Sigmoid colon (tissue), 3 donors: ENCODE results near the gene NR2C1.

Experiments used
- CTCF ChIP-seq, 4 experiments: fragments of 450-650 bp in 3 of 4; fragments of 200-600 bp in 1 of 4; IDR thresholded peaks; one replicate each; pipeline ENCODE4 v1.5.1; 2016 to 2019; ENCODE audit warnings: antibody characterized with exemption in 4 of 4, mild to moderate bottlenecking in 3 of 4, moderate library complexity in 2 of 4
- POLR2A ChIP-seq, 2 donors: fragments of 450-650 bp; IDR thresholded peaks; one replicate each; pipeline ENCODE4 v1.6.1; 2016; ENCODE audit warnings: antibody characterized with exemption in 2 of 2, mild to moderate bottlenecking in 2 of 2, moderate library complexity in 2 of 2

DNA sequence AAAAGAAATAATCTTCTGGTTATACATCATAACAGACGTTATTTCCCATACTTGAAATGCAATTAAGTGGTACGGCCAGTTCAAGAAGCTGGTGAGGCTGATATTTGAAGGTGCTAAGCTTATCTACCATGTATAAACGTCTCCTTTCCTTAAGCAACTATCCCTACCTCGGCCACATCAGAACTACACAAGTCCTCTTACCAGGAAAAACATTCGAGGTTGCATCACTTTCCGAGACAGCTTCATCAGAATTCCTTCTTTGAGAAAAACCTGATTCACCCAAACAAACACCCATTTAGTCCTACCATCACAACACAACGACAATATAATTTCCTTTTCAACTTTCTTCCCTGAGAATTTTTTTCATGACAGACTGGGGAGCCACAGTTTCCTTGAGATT, 33.9 kb upstream of the NR2C1 start:
- no peak for TF ChIP-seq POLR2A (IDR thresholded peaks at IDR 0.05)
- TF ChIP-seq CTCF (IDR thresholded peaks at IDR 0.05) = no peak
